H1 (cell line): Measurements from ENCODE around the gene SMO. TPM values are rescaled to one million over a fixed set of nuclear protein-coding genes. Genes with fewer than 3 reads are reported as not detected.

ENCODE experiments used
- CTCF ChIA-PET: fragments of 300-600 bp; sonication (Branson Sonifier 250); formaldehyde crosslinking; loops from one replicate; lab custom pipeline; 2021; ENCODE audit not compliant: partially characterized antibody; lab: Charles Lee
- POLR2A ChIA-PET: fragments of 300-600 bp; sonication (Branson Sonifier 250); formaldehyde crosslinking; loops from one replicate; lab custom pipeline; 2021; ENCODE audit warnings: inconsistent platforms; ENCODE audit not compliant: partially characterized antibody; lab: Charles Lee
- DNase-seq, 2 experiments: peaks; one replicate each; pipeline versions ENCODE4 v3.0.0 to v3.0.0-alpha.2; 2010 to 2022; ENCODE audit warnings: low spot score in 2 of 2, low read depth in 1 of 2, mixed read lengths in 1 of 2
- FAIRE-seq: peaks from 2 replicates; lab custom pipeline; 2011; peaks lifted over from hg19 to GRCh38; lab: Jason Lieb, UNC
- H2AFZ ChIP-seq: 2 replicates; pipeline ENCODE4 v1.8.1; 2012; ENCODE audit warnings: low read length, inconsistent platforms
- H2AK5ac ChIP-seq: 2 replicates; pipeline ENCODE4 v1.6.1; 2013; ENCODE audit warnings: low read depth, low read length
- H2BK120ac ChIP-seq: replicated peaks from 2 replicates; pipeline ENCODE3; 2013; ENCODE audit warnings: low read depth, low read length, inconsistent platforms
- H2BK12ac ChIP-seq: 2 replicates; pipeline ENCODE4 v1.6.1; 2013; ENCODE audit warnings: low read depth, low read length
- H2BK15ac ChIP-seq: 2 replicates; pipeline ENCODE4 v1.6.1; 2013; ENCODE audit warnings: low read length
- H2BK20ac ChIP-seq: 2 replicates; pipeline ENCODE4 v1.6.1; 2013; ENCODE audit warnings: low read length
- H2BK5ac ChIP-seq: 2 replicates; pipeline ENCODE4 v1.6.1; 2013; ENCODE audit warnings: low read depth, low read length
- H3K14ac ChIP-seq: 2 replicates; pipeline ENCODE4 v1.6.1; 2013; ENCODE audit warnings: inconsistent platforms; ENCODE audit not compliant: insufficient read length
- H3K18ac ChIP-seq: 2 replicates; pipeline ENCODE4 v1.6.1; 2013; ENCODE audit warnings: low read length; ENCODE audit errors: extremely low read depth
- H3K23ac ChIP-seq: 2 replicates; pipeline ENCODE4 v1.6.1; 2013; ENCODE audit warnings: inconsistent platforms; ENCODE audit not compliant: insufficient read length
- H3K23me2 ChIP-seq: 2 replicates; pipeline ENCODE4 v1.6.1; 2013; ENCODE audit warnings: low read depth, low read length
- H3K27ac ChIP-seq: 2 replicates; pipeline ENCODE4 v1.6.1; 2011; ENCODE audit warnings: low read depth, low read length, inconsistent platforms
- H3K27me3 ChIP-seq, 4 experiments: replicated peaks in 1 of 4; 1 replicate in 1 of 4; 2 replicates in 3 of 4; pipeline versions ENCODE4 v1.6.1 to v1.8.1; 2011 to 2013; ENCODE audit warnings: low read length in 3 of 4, mild to moderate bottlenecking in 3 of 4, inconsistent platforms in 2 of 4, mixed read lengths in 2 of 4, moderate library complexity in 1 of 4; ENCODE audit not compliant: control insufficient read depth in 3 of 4, insufficient read depth in 3 of 4; ENCODE audit errors: extremely low read depth in 1 of 4
- H3K36me3 ChIP-seq, 4 experiments: 2 replicates each; pipeline versions ENCODE4 v1.6.1 to v1.8.1; 2011 to 2013; ENCODE audit warnings: mild to moderate bottlenecking in 4 of 4, low read length in 3 of 4, moderate library complexity in 2 of 4, control low read depth in 1 of 4, inconsistent platforms in 1 of 4; ENCODE audit not compliant: insufficient read depth in 4 of 4, control insufficient read depth in 2 of 4
- H3K4ac ChIP-seq: replicated peaks from 2 replicates; pipeline ENCODE3; 2013; ENCODE audit warnings: low read length, low read depth, mixed read lengths, inconsistent platforms; ENCODE audit not compliant: insufficient read length
- H3K4me1 ChIP-seq, 4 experiments: replicated peaks in 1 of 4; 1 replicate in 1 of 4; 2 replicates in 3 of 4; pipeline versions ENCODE4 v1.6.1 to v1.8.1; 2011 to 2013; ENCODE audit warnings: low read length in 3 of 4, inconsistent platforms in 2 of 4, mixed read lengths in 1 of 4; ENCODE audit not compliant: insufficient read depth in 4 of 4, control insufficient read depth in 3 of 4
- H3K4me2 ChIP-seq, 2 experiments: 2 replicates each; pipeline versions ENCODE4 v1.6.1 to v1.8.1; 2011 to 2013; ENCODE audit warnings: low read depth in 2 of 2, low read length in 2 of 2, control low read depth in 1 of 2, inconsistent platforms in 1 of 2, mild to moderate bottlenecking in 1 of 2; ENCODE audit not compliant: insufficient read depth in 1 of 2
- H3K4me3 ChIP-seq, 4 experiments: fragments of 200-600, 300-600 bp in 1 of 4; sonication (generic), shearing (Covaris generic), sonication (Bioruptor Twin) in 1 of 4; 2 replicates each; pipeline versions ENCODE4 v1.5.1 to v1.8.1; 2011 to 2016; ENCODE audit warnings: low read length in 4 of 4, low read depth in 3 of 4, control low read depth in 2 of 4, inconsistent platforms in 2 of 4, mild to moderate bottlenecking in 2 of 4, mixed read lengths in 1 of 4, moderate library complexity in 1 of 4; ENCODE audit not compliant: insufficient read depth in 2 of 4; ENCODE audit errors: extremely low read depth in 1 of 4
- H3K56ac ChIP-seq: replicated peaks from 2 replicates; pipeline ENCODE3; 2013; ENCODE audit warnings: low read depth, mild to moderate bottlenecking, mixed read lengths, low read length, inconsistent platforms; ENCODE audit not compliant: insufficient read length
- H3K79me1 ChIP-seq: 2 replicates; pipeline ENCODE4 v1.6.1; 2013; ENCODE audit warnings: low read depth, low read length, control low read depth
- H3K79me2 ChIP-seq, 2 experiments: 2 replicates each; pipeline versions ENCODE4 v1.6.1 to v1.8.1; 2012 to 2013; ENCODE audit warnings: low read length in 2 of 2, mild to moderate bottlenecking in 2 of 2, inconsistent platforms in 1 of 2; ENCODE audit not compliant: insufficient read depth in 2 of 2, control insufficient read depth in 1 of 2
- H3K9ac ChIP-seq, 4 experiments: replicated peaks in 1 of 4; 1 replicate in 1 of 4; 2 replicates in 3 of 4; pipeline versions ENCODE4 v1.6.1 to v1.8.1; 2011 to 2013; ENCODE audit warnings: low read depth in 3 of 4, low read length in 3 of 4, control low read depth in 2 of 4, mild to moderate bottlenecking in 2 of 4, moderate library complexity in 2 of 4, inconsistent platforms in 1 of 4; ENCODE audit errors: extremely low read depth in 1 of 4
- H3K9me3 ChIP-seq, 2 experiments: 2 replicates each; pipeline versions ENCODE4 v1.6.1 to v1.8.1; 2012 to 2013; ENCODE audit warnings: mild to moderate bottlenecking in 2 of 2, moderate library complexity in 2 of 2, control low read depth in 1 of 2, inconsistent platforms in 1 of 2, low read depth in 1 of 2, low read length in 1 of 2, mixed read lengths in 1 of 2; ENCODE audit not compliant: insufficient read depth in 2 of 2
- H4K20me1 ChIP-seq, 2 experiments: replicated peaks in 1 of 2; 2 replicates each; pipeline versions ENCODE3 to v1.8.1; 2011 to 2013; ENCODE audit warnings: inconsistent platforms in 2 of 2, low read length in 2 of 2, mild to moderate bottlenecking in 1 of 2; ENCODE audit not compliant: insufficient read depth in 2 of 2, control insufficient read depth in 1 of 2
- H4K5ac ChIP-seq: 2 replicates; pipeline ENCODE4 v1.6.1; 2013; ENCODE audit warnings: low read length, low read depth, mixed read lengths, inconsistent platforms; ENCODE audit not compliant: insufficient read length
- H4K8ac ChIP-seq: 2 replicates; pipeline ENCODE4 v1.8.0; 2013; ENCODE audit warnings: mild to moderate bottlenecking, moderate library complexity, low read length, inconsistent platforms; ENCODE audit not compliant: insufficient read depth; ENCODE audit errors: extremely low read depth
- H4K91ac ChIP-seq: replicated peaks from 2 replicates; pipeline ENCODE3; 2013; ENCODE audit warnings: low read length, mixed read lengths, inconsistent platforms; ENCODE audit not compliant: insufficient read length
- EZH2 ChIP-seq: fragments of 200-600 bp; sonication (generic); IDR thresholded peaks from 2 replicates; pipeline ENCODE4 v1.7.1; 2012; ENCODE audit warnings: low read depth, mild to moderate bottlenecking, moderate library complexity, low read length, inconsistent platforms; ENCODE audit not compliant: severe bottlenecking
- SIRT6 ChIP-seq: IDR thresholded peaks from one replicate; pipeline ENCODE4 v1.7.1; 2012; ENCODE audit warnings: low read length, inconsistent platforms
- WGBS, 2 experiments: shearing (Covaris generic) in 1 of 2; methylation state at CpG; one replicate each; pipeline versions ENCODE4 v1.1.6 to v1.1.7; 2013 to 2015; ENCODE audit warnings: low lambda C conversion rate in 2 of 2, mixed read lengths in 2 of 2, inconsistent platforms in 1 of 2, low coverage in 1 of 2, missing lambda C conversion rate in 1 of 2; ENCODE audit not compliant: insufficient replicate concordance in 2 of 2, insufficient coverage in 1 of 2, insufficient read length in 1 of 2; ENCODE audit errors: extremely low coverage in 1 of 2, missing lambda C conversion rate in 1 of 2; 5-methylcytosine and 5-hydroxymethylcytosine counted together
- polyA plus RNA-seq, 7 experiments: library from polyadenylated mRNA; depleted of rRNA in 3 of 7; stranded (reverse) in 5 of 7; unstranded in 2 of 7; fragments of >200 nt in 5 of 7; fragments of 200-250 nt in 2 of 7; gene quantifications; 1 replicate in 5 of 7; 2 replicates in 1 of 7; 4 replicates in 1 of 7; pipeline versions ENCODE4 v1.2.1 to v1.2.3, GENCODE V29; 2011 to 2013; ENCODE audit warnings: missing spikeins in 2 of 7, mixed read lengths in 2 of 7
- total RNA-seq: library from RNA; stranded (reverse); fragmentation: NEBNext Ultra II Directional; extraction: Animal tissue kit (Norgen Biotek cat#: 25700); gene quantifications from 2 replicates; pipeline ENCODE4 v1.2.1, GENCODE V29; 2021

Gene SMO
- total and polyA plus RNA-seq, 2 of the 8 experiments (the other 6 are each of a cell fraction or from before 2014, with no cell fraction given), result 64.5 to 67.6 TPM

GRCh38 chr7:129187681-129188371, 607 bp upstream of the SMO start:
- Histone ChIP-seq H3K56ac (peak overlapping the region; percentile 9), H4K8ac (peak overlapping the region; percentile 84; the same call in 1 of the 2 replicates), H2AK5ac (no peak overlapping the region), H3K18ac (peak overlapping the region; percentile 76), H2BK12ac (peak overlapping the region; percentile 85; the same call in 1 of the 2 replicates), H3K23ac (no peak overlapping the region), H4K20me1 (peaks cover 9 to 14% of the 10 kb centered on the region in 2 experiments), H4K5ac (no peak overlapping the region), H3K9ac (peak overlapping the region in 3 of 4 experiments; percentile 60 to 81 (median 71); a peak in 6 of 7 replicates), H3K79me1 (peaks cover 10% of the 10 kb centered on the region), H3K79me2 (peaks cover 20 to 37% of the 10 kb centered on the region in 2 experiments), H3K23me2 (peaks cover 16% of the 10 kb centered on the region), H2BK15ac (0 out of 2 replicates have a peak overlapping the region, but pooled peaks have one; percentile 54), H2BK120ac (peak overlapping the region; percentile 29), H3K4me2 (peak overlapping the region; percentile 91), H3K4ac (no peak overlapping the region), H2BK20ac (peak overlapping the region; percentile 37; the same call in 1 of the 2 replicates), H3K36me3 (peaks cover 0 to 6% (median 2%) of the 10 kb centered on the region in 4 experiments; a peak in 1 of 8 replicates), H3K4me1 (peaks cover 4 to 12% (median 9%) of the 10 kb centered on the region in 4 experiments; a peak in 6 of 7 replicates), H2AFZ (peak overlapping the region; percentile 30; the same call in 1 of the 2 replicates), H3K27me3 (peaks cover 0 to 12% (median 6%) of the 10 kb centered on the region in 4 experiments; a peak in 4 of 7 replicates), H3K4me3 (peak overlapping the region; percentile 80 to 99 (median 90)), H3K14ac (no peak overlapping the region), H3K27ac (peak overlapping the region; percentile 39; the same call in 1 of the 2 replicates), H3K9me3 (no peaks in the 10 kb centered on the region), H2BK5ac (peak overlapping the region; percentile 48; the same call in 1 of the 2 replicates), H4K91ac (peak overlapping the region; percentile 45)
- FAIRE-seq (no peak), DNase-seq (no peak)
- POLR2A ChIA-PET, result interaction anchor here (0.7 to 7.9 kb wide), 12 partner anchors 7 to 61 kb away, joined by 3 to 116 read pairs (median 6); no protein-coding TSS in a partner anchor
- peak; percentile 30 for TF ChIP-seq EZH2
- no peak for TF ChIP-seq SIRT6
- CTCF ChIA-PET, result interaction anchor here (0.8 to 1.6 kb wide), 3 partner anchors 23 to 25 kb away, joined by 3 to 6 read pairs (median 3); no protein-coding TSS in a partner anchor
- WGBS, 2 experiments, result 20% methylated on average over 12 of the region's 14 CpGs; no CpG with 5 or more reads in 1 of the 2 experiments
